GM08714 (cell line): ENCODE measurements around the gene RRBP1.

Experiments
- H3K4me3 ChIP-seq: fragments of 200-500 bp; sonication (Bioruptor generic); 2 replicates; pipeline ENCODE4 v1.5.1; 2014; ENCODE audit warnings: mild to moderate bottlenecking, low read length, inconsistent platforms
- ZNF274 ChIP-seq: IDR thresholded peaks from 2 replicates; pipeline ENCODE4 v1.6.1; 2012; ENCODE audit warnings: mild to moderate bottlenecking, low read depth, low read length

The RRBP1 gene

GRCh38 chr20:17637413-17637780 is 44.6 kb downstream of the RRBP1 start:
- TF ChIP-seq ZNF274: no peak

GRCh38 chr20:17636523-17637412 is 45.3 kb downstream of the RRBP1 start:
- no peak for TF ChIP-seq ZNF274

More at GRCh38 chr20:17637413-17637780, 44.6 kb downstream of the RRBP1 start:
- H3K4me3 ChIP-seq: no peak overlapping the region

GRCh38 chr20:17635332-17636244 is 46.5 kb downstream of the RRBP1 start:
- H3K4me3 ChIP-seq: no peak overlapping the region
- TF ChIP-seq ZNF274: no peak

More at GRCh38 chr20:17636523-17637412, 45.3 kb downstream of the RRBP1 start:
- H3K4me3 ChIP-seq: no peak overlapping the region

- TF ChIP-seq ZNF274: no peak
- no peak overlapping the region for H3K4me3 ChIP-seq
Observed at GRCh38 chr20:17634661-17635331, 47.2 kb downstream of the RRBP1 start.

- H3K4me3 ChIP-seq: no peak overlapping the region
- no peak for TF ChIP-seq ZNF274
Observed at GRCh38 chr20:17633850-17634500, 48.1 kb downstream of the RRBP1 start.

- TF ChIP-seq ZNF274: no peak
- H3K4me3 ChIP-seq: no peak overlapping the region
Observed at GRCh38 chr20:17633221-17633849, 48.7 kb downstream of the RRBP1 start.

GRCh38 chr20:17631576-17632319 is 50.3 kb downstream of the RRBP1 start:
- H3K4me3 ChIP-seq: no peak overlapping the region
- TF ChIP-seq ZNF274: no peak

- no peak for TF ChIP-seq ZNF274
- H3K4me3 ChIP-seq: no peak overlapping the region
Observed at GRCh38 chr20:17630806-17631195, 51.2 kb downstream of the RRBP1 start.

- no peak overlapping the region for H3K4me3 ChIP-seq
- no peak for TF ChIP-seq ZNF274
Observed at GRCh38 chr20:17630151-17630805, 51.8 kb downstream of the RRBP1 start.

GRCh38 chr20:17629678-17630089 is 52.4 kb downstream of the RRBP1 start:
- no peak overlapping the region for H3K4me3 ChIP-seq
- TF ChIP-seq ZNF274: no peak

GRCh38 chr20:17629025-17629424 is 53.0 kb downstream of the RRBP1 start:
- TF ChIP-seq ZNF274: no peak
- H3K4me3 ChIP-seq: no peak overlapping the region

GRCh38 chr20:17628101-17628841 is 53.8 kb downstream of the RRBP1 start:
- no peak for TF ChIP-seq ZNF274
- H3K4me3 ChIP-seq: no peak overlapping the region
